ENCODE data around the gene INAFM1. TPM values are rescaled to one million over a fixed set of nuclear protein-coding genes. Genes with fewer than 3 reads are reported as not detected.
A peak's percentile ranks its signal among the peaks of the same experiment; 100 is the strongest.

Gene INAFM1
- total RNA-seq = 2.2 and 3.9 TPM in 2 replicates

DNA sequence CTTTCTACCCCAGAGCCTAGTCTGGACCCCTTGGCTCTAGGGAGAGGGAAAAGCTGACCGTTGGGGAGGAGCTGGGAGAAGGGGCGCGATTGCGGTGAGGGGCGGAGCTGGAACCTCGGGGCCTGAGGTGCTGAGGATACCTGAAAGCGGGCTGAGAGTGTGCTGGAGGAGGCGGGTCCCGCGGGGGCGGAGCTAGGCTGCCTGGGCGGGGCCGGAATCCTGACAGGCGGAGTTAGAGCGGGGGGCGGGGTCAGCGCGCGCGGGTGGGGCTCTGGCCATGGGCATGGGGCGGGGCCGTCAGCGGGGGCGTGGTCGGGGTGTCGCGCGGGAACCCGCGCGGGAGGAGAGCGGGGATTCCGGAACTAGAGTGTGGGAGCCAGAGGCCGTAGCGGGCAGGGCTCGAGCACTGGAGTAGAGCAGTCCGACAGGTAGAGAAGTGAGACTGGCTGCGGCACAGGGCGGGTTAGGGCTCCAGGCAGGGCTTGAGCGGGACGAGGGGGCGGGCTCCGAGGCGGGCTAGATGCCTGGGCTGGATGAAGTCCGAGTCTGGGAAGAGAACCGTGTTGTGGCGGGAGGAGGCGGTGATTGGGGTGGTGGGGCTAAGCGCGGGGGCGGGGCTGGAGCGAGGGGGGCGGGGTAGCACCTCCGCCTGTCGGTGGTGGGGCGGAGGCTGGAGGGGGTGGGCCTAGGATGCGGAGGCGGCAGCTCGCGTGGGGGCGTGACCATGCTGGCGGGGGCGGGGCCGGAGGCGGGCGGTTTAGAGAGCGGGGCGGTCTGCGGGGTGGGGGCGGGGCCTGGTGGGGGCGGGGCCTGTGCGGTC lies at the start of gene INAFM1:
TSS of gene INAFM1 (plus strand) at position 815 of the 820 bp plus-strand sequence. CDS start 35 bp downstream, outside the sequence.
- no peaks in the 10 kb centered on the region for H3K27me3 ChIP-seq (ENCODE audit: control insufficient read depth, insufficient read depth, low read length)
- no peak for DNase-seq (ENCODE audit: low read depth)
- TF ChIP-seq, protein P1, sequence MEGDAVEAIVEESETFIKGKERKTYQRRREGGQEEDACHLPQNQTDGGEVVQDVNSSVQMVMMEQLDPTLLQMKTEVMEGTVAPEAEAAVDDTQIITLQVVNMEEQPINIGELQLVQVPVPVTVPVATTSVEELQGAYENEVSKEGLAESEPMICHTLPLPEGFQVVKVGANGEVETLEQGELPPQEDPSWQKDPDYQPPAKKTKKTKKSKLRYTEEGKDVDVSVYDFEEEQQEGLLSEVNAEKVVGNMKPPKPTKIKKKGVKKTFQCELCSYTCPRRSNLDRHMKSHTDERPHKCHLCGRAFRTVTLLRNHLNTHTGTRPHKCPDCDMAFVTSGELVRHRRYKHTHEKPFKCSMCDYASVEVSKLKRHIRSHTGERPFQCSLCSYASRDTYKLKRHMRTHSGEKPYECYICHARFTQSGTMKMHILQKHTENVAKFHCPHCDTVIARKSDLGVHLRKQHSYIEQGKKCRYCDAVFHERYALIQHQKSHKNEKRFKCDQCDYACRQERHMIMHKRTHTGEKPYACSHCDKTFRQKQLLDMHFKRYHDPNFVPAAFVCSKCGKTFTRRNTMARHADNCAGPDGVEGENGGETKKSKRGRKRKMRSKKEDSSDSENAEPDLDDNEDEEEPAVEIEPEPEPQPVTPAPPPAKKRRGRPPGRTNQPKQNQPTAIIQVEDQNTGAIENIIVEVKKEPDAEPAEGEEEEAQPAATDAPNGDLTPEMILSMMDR (IDR thresholded peaks at IDR 0.05; ENCODE audit: insufficient read depth, low read length, poor library complexity, severe bottlenecking) = no peak

DNA sequence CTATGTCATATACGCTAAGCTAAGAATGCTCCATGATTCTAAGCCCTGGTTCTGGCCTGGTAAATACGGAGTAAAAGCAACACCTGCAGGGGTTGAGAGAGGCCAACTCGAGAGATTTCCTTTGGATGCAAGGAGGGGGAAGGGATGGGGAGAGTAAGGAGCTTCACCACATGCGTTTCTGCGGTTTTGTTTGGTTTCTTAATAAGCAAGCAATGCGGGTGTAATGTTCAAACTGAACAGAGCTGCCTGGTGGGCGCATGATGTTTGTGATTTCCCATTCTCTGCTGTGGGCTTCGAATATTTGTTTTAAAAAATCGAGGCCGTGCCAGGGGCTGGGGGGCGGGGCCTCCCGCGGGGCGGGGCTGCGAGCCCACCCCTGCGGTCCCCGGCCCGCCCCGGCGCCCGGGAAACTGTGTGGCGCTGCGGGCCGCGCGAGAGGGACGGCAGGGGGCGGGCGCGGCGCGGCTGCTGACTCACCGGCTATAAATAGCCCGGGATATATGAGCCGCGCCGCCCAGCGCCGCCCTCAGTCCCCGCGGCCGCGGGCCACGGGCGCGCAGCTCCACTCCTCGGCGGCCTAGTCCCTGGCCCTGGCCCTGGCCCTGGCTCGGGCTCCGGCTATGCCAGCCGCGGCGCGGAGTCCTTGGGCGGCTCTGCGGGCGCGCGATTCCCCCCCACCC lies 48.8 kb upstream of the INAFM1 start:
- Histone ChIP-seq H3K4me3 (ENCODE audit: low read depth, low read length) (peak overlapping the region; percentile 36), H3K36me3 (ENCODE audit: control insufficient read depth, insufficient read depth, low read length) (peaks cover 2% of the 10 kb centered on the region), H3K27me3 (ENCODE audit: control insufficient read depth, insufficient read depth, low read length) (no peaks in the 10 kb centered on the region)
- TF ChIP-seq, protein P1 (IDR thresholded peaks at IDR 0.05; ENCODE audit: insufficient read depth, low read length, poor library complexity, severe bottlenecking) = no peak
- DNase-seq (ENCODE audit: low read depth) = no peak

More for the DNA sequence above, at the start of gene INAFM1:
- peak within 1 kb of the TSS; percentile 81 for H3K4me3 ChIP-seq (ENCODE audit: low read depth, low read length)
- no peaks in the 10 kb centered on the region for H3K36me3 ChIP-seq (ENCODE audit: control insufficient read depth, insufficient read depth, low read length)

DNA sequence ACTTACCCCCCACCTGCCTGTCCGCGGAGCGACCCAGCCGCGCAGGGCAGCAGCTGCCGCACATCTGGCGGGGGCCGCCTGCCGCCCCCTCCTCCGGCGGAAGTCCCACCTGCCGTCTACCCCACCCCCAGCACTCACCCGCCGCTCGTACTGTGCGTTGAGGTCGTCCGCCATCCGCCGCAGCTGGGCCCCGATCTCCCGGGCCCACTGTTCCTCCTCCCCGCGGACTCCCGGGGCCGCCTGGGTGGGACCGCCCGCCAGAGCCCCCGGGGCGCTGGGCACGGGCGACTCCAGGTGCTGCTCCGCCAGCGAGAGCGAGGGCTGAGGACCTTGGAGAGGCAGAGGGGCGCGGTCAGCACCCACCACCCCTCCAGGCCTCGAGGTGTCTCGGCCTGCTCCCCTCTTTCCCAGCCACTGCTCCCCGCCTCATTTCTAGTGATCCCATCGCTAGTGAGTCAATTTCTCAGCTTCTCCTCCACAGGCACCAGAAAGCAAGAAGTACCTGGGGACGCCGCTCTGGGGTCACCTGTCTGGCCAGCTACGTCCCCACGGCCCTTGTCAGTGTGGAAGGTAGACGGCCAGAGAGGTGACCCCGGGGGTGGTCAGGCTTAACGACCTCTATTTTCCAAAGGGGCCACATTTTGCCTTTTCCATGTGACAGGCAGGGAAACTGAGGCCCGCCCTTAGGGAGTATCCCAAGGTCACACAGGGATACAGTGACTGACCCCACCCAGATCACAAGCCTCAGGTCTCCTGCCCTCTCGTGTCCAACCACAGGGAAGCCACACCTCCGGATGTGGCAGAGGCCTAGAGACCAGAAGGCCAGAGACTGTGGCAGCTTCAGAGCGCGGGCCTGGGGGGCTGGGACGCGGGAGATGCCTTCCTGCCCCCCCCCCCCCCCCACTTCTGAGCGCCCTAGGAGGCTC lies 48.0 kb upstream of the INAFM1 start:
- TF ChIP-seq, protein P1 (IDR thresholded peaks at IDR 0.05; ENCODE audit: insufficient read depth, low read length, poor library complexity, severe bottlenecking) = no peak
- no peak for DNase-seq (ENCODE audit: low read depth)
- peak overlapping the region; percentile 75 for H3K4me3 ChIP-seq (ENCODE audit: low read depth, low read length)
- H3K36me3 ChIP-seq (ENCODE audit: control insufficient read depth, insufficient read depth, low read length) = peaks cover 2% of the 10 kb centered on the region
- no peaks in the 10 kb centered on the region for H3K27me3 ChIP-seq (ENCODE audit: control insufficient read depth, insufficient read depth, low read length)

DNA sequence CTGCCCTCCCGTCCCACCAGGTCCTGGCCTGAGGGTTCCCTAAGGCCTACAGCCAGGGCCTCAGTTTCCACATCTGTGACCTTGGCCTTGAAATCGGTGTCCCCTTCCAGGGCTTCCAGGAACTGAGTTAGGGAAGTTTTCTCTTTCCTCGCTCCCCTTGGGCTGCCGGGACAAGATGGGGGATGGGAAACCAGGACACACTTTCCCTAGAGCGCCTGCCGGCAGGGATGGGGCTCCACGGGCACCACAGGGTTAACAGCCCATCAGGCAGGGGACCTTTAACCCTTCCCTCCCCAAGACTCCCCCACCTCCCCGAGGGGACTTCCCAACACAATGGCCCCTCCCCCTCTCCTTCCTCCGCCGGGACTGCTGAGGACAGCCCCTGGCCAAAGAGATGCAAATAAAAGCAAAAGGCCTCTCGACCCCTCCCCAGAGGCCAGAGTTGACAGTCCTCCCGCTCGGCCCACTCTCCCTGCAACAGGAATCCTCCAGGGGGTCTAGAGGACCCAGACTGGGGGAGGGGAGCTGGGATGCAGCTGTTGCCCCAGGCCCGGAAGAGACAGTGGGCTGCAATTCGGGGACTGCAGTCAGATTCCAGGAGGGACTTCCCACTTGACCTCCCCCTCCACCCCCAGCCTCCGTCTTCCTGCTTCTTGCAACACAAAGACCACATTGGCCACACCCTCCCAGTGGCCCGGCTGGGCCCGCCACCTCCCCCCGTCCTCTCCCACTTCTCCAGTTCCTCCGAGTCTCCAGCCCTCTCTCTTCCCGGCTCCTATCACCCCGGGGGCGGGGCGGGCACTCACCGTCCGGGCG lies 47.1 kb upstream of the INAFM1 start:
- Histone ChIP-seq H3K4me3 (ENCODE audit: low read depth, low read length) (peak overlapping the region; percentile 75), H3K36me3 (ENCODE audit: control insufficient read depth, insufficient read depth, low read length) (no peaks in the 10 kb centered on the region), H3K27me3 (ENCODE audit: control insufficient read depth, insufficient read depth, low read length) (no peaks in the 10 kb centered on the region)
- DNase-seq (ENCODE audit: low read depth) = peak; percentile 78
- TF ChIP-seq, protein P1 (IDR thresholded peaks at IDR 0.05; ENCODE audit: insufficient read depth, low read length, poor library complexity, severe bottlenecking) = no peak
